ENCODE data around the gene FBXW5. TPM values are rescaled to one million over a fixed set of nuclear protein-coding genes. Genes with fewer than 3 reads are reported as not detected.

FBXW5 gene
- total RNA-seq, 2 donors from 2014 or later: 64.2 to 76.5 TPM

DNA sequence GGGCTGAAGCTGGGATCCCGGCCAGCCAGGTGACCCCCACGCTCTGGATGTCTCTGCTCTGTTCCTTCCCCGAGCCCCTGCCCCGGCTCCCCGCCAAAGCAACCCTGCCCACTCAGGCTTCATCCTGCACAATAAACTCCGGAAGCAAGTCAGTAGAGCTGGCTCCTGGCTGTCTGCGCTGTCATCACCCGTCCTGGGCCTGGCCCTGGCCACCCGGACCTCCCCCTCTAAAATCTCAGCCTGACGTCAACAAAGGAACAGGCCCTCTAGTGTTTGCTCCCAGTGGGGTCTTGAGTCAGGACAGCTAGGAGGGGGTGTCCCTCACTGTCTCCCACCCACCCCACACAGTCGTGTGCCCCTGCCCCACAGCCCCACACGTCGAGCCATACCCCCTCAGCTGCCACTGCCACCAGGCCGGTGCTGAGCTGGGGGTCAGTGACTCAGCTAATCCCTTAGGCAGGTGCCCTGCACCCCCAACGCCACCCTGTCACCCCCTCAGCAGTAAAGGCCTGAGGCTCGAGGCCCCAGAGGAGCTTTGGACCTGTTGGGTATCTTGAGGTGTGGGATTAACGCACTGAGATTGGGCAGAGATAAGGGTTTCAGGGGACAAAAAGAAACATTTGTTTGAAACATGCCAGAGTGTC, 37.2 kb upstream of the FBXW5 start:
- DNase-seq: no peak
- Mint-ChIP-seq H3K27ac (no peak overlapping the region), H3K4me1 (peaks cover 11% of the 10 kb centered on the region), H3K36me3 (ENCODE audit: low read depth) (no peaks in the 10 kb centered on the region), H3K4me3 (no peak overlapping the region), H3K9me3 (no peaks in the 10 kb centered on the region), H3K27me3 (ENCODE audit: insufficient read depth) (peaks cover 11% of the 10 kb centered on the region)
- Histone ChIP-seq H3K36me3 (ENCODE audit: control insufficient read depth, insufficient read depth, low read length) (no peaks in the 10 kb centered on the region), H3K27me3 (ENCODE audit: control insufficient read depth, insufficient read depth, low read length, poor library complexity, severe bottlenecking) (peaks cover 18% of the 10 kb centered on the region), H3K4me1 (ENCODE audit: control insufficient read depth, insufficient read depth, low read length) (peaks cover 3% of the 10 kb centered on the region), H3K9me3 (ENCODE audit: control insufficient read depth, low read length) (no peaks in the 10 kb centered on the region), H3K9ac (ENCODE audit: extremely low read depth, low read length, poor library complexity, severe bottlenecking) (no peak overlapping the region), H3K27ac (ENCODE audit: low read depth, low read length) (no peak overlapping the region), H3K4me3 (ENCODE audit: low read length) (no peak overlapping the region)
- 80 to 89% methylated on average over 6 to 17 of the region's 17 CpGs for WGBS, 2 experiments (ENCODE audit: insufficient coverage in 1 of 2, insufficient read length in 1 of 2)
- TF ChIP-seq, protein P1, sequence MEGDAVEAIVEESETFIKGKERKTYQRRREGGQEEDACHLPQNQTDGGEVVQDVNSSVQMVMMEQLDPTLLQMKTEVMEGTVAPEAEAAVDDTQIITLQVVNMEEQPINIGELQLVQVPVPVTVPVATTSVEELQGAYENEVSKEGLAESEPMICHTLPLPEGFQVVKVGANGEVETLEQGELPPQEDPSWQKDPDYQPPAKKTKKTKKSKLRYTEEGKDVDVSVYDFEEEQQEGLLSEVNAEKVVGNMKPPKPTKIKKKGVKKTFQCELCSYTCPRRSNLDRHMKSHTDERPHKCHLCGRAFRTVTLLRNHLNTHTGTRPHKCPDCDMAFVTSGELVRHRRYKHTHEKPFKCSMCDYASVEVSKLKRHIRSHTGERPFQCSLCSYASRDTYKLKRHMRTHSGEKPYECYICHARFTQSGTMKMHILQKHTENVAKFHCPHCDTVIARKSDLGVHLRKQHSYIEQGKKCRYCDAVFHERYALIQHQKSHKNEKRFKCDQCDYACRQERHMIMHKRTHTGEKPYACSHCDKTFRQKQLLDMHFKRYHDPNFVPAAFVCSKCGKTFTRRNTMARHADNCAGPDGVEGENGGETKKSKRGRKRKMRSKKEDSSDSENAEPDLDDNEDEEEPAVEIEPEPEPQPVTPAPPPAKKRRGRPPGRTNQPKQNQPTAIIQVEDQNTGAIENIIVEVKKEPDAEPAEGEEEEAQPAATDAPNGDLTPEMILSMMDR (conservative IDR thresholded peaks at IDR 0.05): no peak

DNA sequence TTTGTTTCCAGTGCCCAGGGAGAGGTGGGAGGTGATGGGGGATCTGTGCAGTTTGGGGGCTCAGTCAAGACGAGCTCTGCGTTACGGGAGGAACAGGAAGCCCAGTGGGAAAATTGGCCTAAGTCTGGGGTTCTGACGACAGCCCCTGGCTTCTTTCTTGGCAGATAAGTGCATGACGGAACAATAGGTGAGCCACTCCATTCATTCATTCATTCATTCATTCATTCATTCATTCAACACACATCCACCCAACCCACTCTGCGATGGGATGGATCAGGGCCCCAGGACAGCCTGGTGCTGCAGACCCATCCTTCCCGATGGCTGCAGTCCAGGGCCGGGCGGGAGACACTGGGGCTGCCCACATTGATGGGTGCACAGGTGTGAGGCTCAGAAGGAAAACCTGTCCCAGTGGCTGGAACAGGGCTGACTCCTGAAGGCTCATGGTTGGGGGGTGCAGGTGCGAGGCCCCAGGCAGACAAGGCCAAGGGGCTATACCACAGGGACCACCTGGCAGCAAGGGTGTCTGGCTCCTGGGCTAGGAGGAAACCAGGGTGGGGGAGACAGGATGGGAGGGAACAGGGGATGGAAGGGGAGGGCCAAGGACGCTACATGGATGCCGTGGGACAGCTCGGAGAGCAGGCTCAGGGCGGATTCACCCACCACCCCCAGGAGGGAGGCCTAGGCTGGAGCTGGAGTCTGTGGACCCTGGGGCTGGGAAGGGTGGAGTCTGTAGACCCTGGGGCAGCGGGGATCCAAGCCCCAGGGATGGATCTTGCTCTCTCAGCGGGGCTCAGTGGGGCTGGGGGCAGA, 36.3 kb upstream of the FBXW5 start:
- Mint-ChIP-seq H3K4me1 (peaks cover 11% of the 10 kb centered on the region), H3K36me3 (ENCODE audit: low read depth) (no peaks in the 10 kb centered on the region), H3K27me3 (ENCODE audit: insufficient read depth) (peaks cover 5% of the 10 kb centered on the region), H3K4me3 (no peak overlapping the region), H3K9me3 (no peaks in the 10 kb centered on the region), H3K27ac (peak overlapping the region; percentile 35)
- Histone ChIP-seq H3K27ac (ENCODE audit: low read depth, low read length) (no peak overlapping the region), H3K4me1 (ENCODE audit: control insufficient read depth, insufficient read depth, low read length) (peaks cover 3% of the 10 kb centered on the region), H3K27me3 (ENCODE audit: control insufficient read depth, insufficient read depth, low read length, poor library complexity, severe bottlenecking) (peaks cover 18% of the 10 kb centered on the region), H3K9me3 (ENCODE audit: control insufficient read depth, low read length) (no peaks in the 10 kb centered on the region), H3K9ac (ENCODE audit: extremely low read depth, low read length, poor library complexity, severe bottlenecking) (no peak overlapping the region), H3K36me3 (ENCODE audit: control insufficient read depth, insufficient read depth, low read length) (no peaks in the 10 kb centered on the region), H3K4me3 (ENCODE audit: low read length) (no peak overlapping the region)
- 91 to 96% methylated on average over 9 to 16 of the region's 16 CpGs for WGBS, 2 experiments (ENCODE audit: insufficient coverage in 1 of 2, insufficient read length in 1 of 2)
- DNase-seq: no peak
- TF ChIP-seq, protein P1 (conservative IDR thresholded peaks at IDR 0.05): no peak

DNA sequence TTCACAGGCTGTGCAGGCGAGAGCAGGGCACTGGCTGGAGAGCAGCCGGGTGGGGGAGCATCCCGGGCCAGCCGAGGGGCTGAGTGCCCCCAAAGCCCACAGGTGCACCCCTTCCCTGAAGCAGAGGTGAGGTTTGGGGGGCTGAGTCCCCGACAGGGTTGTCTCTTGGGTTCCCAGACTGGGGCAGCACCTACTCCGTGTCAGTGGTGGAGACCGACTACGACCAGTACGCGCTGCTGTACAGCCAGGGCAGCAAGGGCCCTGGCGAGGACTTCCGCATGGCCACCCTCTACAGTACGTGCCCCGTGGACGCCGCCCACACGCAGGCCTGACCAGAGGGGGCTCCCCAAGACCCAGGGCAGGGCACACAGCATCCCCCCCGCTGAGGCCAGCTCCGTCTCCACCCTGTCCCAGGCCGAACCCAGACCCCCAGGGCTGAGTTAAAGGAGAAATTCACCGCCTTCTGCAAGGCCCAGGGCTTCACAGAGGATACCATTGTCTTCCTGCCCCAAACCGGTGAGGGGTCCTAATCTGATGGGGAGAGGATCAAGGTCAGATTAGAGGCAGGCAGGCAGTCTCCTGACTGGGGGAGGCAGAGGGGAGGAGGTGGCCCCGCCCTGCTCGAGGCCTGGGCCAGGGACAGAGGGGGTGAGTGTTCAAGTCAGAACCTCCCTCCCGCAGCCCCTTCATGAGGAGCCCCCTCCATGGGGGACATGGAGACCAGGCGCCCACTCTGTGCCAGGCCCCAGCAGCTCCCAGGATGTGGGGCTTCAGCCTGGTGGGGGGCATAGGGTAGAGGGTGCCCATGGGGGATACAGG, 35.4 kb upstream of the FBXW5 start:
- WGBS, 2 experiments (ENCODE audit: insufficient coverage in 1 of 2, insufficient read length in 1 of 2): 83 to 94% methylated on average over 17 to 26 of the region's 26 CpGs
- Mint-ChIP-seq H3K27ac (peak overlapping the region; percentile 77), H3K36me3 (ENCODE audit: low read depth) (no peaks in the 10 kb centered on the region), H3K27me3 (ENCODE audit: insufficient read depth) (peaks cover 5% of the 10 kb centered on the region), H3K4me1 (peaks cover 11% of the 10 kb centered on the region), H3K9me3 (no peaks in the 10 kb centered on the region), H3K4me3 (peak overlapping the region; percentile 24)
- Histone ChIP-seq H3K4me1 (ENCODE audit: control insufficient read depth, insufficient read depth, low read length) (peaks cover 3% of the 10 kb centered on the region), H3K9me3 (ENCODE audit: control insufficient read depth, low read length) (no peaks in the 10 kb centered on the region), H3K27me3 (ENCODE audit: control insufficient read depth, insufficient read depth, low read length, poor library complexity, severe bottlenecking) (peaks cover 17% of the 10 kb centered on the region), H3K27ac (ENCODE audit: low read depth, low read length) (no peak overlapping the region), H3K4me3 (ENCODE audit: low read length) (no peak overlapping the region), H3K36me3 (ENCODE audit: control insufficient read depth, insufficient read depth, low read length) (no peaks in the 10 kb centered on the region), H3K9ac (ENCODE audit: extremely low read depth, low read length, poor library complexity, severe bottlenecking) (no peak overlapping the region)
- TF ChIP-seq, protein P1 (conservative IDR thresholded peaks at IDR 0.05): no peak
- peak; percentile 72 for DNase-seq
